PC-3 (cell line): ENCODE data around the gene CHL1.

Source experiments
- EZH2 ChIP-seq: fragments of 300-600 bp; sonication (generic); IDR thresholded peaks from one replicate; pipeline ENCODE4 v1.6.1; 2017; ENCODE audit warnings: antibody characterized with exemption, mild to moderate bottlenecking, low read length; ENCODE audit not compliant: unreplicated experiment
- TF ChIP-seq, protein P1 (sequence below): fragments of 300-600 bp; sonication (generic); conservative IDR thresholded peaks from 2 replicates; pipeline ENCODE4 v1.5.1; 2017; ENCODE audit warnings: antibody characterized with exemption, low read depth, mild to moderate bottlenecking, low read length

DNA sequence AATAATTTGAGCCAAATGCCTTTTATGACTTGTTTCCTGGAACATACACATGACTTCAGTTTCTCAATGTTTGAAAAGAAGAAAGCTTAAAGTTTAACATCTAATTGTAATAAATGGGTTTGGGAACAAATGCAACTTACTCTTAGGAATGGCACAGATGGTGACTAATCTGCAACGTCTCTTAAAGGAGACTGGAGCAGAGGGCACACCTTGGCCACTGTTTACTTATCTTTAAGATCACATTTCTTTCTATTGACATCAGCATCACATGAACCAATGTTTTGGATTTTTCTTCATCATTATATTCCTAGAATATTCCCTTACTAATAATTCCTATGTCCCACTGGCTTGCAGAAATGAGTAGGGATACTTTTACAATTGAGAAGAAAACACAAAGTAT, 229.5 kb downstream of the CHL1 start:
- TF ChIP-seq, protein P1, sequence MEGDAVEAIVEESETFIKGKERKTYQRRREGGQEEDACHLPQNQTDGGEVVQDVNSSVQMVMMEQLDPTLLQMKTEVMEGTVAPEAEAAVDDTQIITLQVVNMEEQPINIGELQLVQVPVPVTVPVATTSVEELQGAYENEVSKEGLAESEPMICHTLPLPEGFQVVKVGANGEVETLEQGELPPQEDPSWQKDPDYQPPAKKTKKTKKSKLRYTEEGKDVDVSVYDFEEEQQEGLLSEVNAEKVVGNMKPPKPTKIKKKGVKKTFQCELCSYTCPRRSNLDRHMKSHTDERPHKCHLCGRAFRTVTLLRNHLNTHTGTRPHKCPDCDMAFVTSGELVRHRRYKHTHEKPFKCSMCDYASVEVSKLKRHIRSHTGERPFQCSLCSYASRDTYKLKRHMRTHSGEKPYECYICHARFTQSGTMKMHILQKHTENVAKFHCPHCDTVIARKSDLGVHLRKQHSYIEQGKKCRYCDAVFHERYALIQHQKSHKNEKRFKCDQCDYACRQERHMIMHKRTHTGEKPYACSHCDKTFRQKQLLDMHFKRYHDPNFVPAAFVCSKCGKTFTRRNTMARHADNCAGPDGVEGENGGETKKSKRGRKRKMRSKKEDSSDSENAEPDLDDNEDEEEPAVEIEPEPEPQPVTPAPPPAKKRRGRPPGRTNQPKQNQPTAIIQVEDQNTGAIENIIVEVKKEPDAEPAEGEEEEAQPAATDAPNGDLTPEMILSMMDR: no peak
- no peak for TF ChIP-seq EZH2
